ENCODE measurements around the gene ITPR1.

The ITPR1 gene

DNA sequence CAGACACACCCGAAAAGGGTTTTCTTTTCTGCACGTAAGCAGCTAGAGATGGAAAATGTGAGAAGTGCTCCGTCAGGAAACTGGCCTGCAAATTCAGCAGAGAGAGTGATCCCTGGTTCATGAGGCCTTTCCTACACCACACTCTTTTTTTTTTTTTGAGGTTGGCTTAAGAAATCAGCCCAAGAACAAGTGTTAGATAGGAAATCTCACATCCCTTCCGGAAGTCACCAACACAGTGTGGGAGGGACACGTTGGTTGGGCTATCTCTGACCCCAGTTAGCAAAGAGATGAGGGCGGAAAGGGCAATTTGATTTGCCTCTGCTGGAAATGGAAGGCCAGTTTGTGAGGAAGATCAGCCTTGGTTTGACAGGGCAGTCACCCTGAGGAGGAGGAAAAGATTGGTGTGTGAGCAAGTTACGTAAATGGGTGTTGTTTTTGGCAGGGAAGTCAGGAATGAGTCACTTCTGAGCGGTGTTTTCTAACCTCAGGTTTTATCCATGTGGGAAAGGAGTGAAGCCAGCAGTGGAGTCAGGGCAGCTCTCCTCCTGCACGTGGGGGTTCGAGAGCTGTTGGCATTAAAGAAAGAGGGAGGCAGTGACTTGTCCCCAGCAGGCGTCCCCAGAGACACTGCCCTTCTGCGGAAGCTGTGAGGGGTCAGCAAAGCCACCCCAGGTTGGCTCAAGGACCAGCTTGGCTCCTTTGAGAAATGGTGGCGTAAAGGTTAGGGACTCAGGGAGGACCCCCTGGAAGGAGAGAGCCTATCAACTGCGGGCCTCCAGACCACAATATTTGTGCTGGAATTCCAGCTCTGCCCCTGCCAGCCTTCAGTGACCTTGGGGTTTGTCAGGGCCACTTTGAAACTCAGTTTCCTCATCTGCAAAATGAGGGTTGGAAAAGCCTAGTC lies 248.5 kb downstream of the ITPR1 start:
- peak overlapping the region; percentile 78 for H3K27ac ChIP-seq
- CTCF ChIA-PET: no interaction called here
- DNase-seq (ENCODE audit: low spot score): peak; percentile 89
- TF ChIP-seq, protein P1, sequence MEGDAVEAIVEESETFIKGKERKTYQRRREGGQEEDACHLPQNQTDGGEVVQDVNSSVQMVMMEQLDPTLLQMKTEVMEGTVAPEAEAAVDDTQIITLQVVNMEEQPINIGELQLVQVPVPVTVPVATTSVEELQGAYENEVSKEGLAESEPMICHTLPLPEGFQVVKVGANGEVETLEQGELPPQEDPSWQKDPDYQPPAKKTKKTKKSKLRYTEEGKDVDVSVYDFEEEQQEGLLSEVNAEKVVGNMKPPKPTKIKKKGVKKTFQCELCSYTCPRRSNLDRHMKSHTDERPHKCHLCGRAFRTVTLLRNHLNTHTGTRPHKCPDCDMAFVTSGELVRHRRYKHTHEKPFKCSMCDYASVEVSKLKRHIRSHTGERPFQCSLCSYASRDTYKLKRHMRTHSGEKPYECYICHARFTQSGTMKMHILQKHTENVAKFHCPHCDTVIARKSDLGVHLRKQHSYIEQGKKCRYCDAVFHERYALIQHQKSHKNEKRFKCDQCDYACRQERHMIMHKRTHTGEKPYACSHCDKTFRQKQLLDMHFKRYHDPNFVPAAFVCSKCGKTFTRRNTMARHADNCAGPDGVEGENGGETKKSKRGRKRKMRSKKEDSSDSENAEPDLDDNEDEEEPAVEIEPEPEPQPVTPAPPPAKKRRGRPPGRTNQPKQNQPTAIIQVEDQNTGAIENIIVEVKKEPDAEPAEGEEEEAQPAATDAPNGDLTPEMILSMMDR (conservative IDR thresholded peaks at IDR 0.05; ENCODE audit: low read depth): no peak
- POLR2A ChIA-PET (ENCODE audit: low non-redundant PET): no interaction called here

DNA sequence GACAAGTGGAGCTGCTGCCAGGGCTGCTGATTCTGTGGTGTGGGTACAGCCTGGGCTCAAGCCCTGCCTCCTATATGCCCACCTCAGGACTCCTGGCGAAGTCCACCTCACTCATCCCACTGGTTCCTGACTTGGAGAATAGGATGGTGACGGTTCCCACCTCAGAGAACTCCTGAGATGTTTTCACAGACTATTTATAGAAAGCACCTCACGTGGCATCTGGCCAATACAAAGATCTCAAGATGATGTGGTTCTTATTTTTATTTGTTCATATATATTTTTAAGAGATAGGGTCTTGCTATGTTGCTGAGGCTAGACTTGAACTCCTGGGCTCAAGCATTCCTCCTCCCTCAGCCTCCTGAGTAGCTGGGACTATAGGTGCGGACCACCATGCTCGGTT lies 249.2 kb downstream of the ITPR1 start:
- ChIA-PET POLR2A (ENCODE audit: low non-redundant PET) (no interaction called here), CTCF (no interaction called here)
- DNase-seq (ENCODE audit: low spot score): no peak

DNA sequence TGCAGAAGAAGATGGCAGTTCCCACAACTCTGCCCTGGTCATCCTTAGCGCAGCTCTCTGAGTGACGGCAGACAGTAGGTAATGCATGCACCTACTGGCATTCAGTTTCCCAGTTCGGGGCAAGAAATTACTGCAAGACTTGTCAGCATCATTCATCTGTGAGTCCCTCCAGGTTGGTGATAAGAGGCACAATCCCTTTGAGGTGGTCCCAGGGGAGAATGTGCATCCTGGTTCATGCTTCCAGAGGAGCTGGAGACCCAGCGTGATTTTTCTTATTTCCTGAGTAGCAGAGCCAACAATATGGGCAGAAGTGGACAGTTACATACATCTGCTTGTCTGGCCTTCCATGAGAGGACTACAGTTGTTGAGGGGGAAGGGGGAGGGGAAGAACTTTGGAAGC lies 250.2 kb downstream of the ITPR1 start:
- TF ChIP-seq, protein P1 (conservative IDR thresholded peaks at IDR 0.05; ENCODE audit: low read depth): no peak
- ChIA-PET POLR2A (ENCODE audit: low non-redundant PET) (no interaction called here), CTCF (no interaction called here)
- H3K27ac ChIP-seq: no peak overlapping the region
- DNase-seq (ENCODE audit: low spot score): no peak

More for the DNA sequence above, 249.2 kb downstream of the ITPR1 start:
- TF ChIP-seq, protein P1 (conservative IDR thresholded peaks at IDR 0.05; ENCODE audit: low read depth): no peak
- H3K27ac ChIP-seq: peak overlapping the region; percentile 78

DNA sequence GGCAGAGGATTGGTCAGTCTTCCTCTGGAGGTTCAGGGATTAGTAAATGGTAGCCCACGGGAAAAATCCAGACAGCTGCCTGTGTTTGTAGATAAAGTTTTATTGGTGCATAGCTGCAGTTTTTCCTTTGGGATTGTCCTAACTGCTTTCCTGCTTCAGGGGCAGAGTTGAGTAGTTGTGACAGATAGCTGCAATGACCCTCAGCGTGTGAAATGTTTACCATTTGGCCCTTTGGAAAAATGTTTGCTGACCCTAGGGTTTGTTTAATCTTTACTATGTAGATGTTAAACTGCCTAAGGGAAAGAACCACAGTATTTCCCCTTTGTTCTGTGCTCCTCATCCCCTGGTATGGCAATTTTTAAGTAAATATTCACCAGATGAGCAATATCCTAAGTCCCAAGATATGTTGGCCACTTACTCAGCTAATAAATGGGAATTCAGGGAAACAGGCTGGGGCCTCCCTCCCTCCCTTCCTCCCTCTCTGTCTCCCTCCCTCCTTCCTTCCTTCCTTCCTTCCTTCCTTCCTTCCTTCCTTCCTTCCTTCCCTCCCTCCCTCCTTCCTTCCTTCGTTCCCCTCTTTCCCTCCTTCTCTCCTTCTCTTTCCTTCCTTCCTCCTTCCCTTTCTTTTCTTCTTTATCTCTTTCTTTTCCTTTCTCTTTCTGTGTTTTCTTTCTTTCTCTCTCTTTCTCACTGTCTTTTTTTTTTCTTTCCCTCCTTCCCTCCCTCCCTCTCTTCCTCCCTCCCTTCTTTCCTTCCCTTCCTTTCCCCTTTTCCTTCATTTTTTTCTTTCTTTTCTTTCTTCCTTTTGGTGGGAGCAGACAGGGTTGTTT lies 251.5 kb downstream of the ITPR1 start:
- TF ChIP-seq, protein P1 (conservative IDR thresholded peaks at IDR 0.05; ENCODE audit: low read depth): no peak
- POLR2A ChIA-PET (ENCODE audit: low non-redundant PET): no interaction called here
- H3K27ac ChIP-seq: no peak overlapping the region
- CTCF ChIA-PET: no interaction called here
- no peak for DNase-seq (ENCODE audit: low spot score)

GRCh38 chr3:4745235-4745610 lies 252.1 kb downstream of the ITPR1 start:
- no peak overlapping the region for H3K27ac ChIP-seq
- DNase-seq (ENCODE audit: low spot score): no peak
- ChIA-PET POLR2A (ENCODE audit: low non-redundant PET) (no interaction called here), CTCF (no interaction called here)
- TF ChIP-seq, protein P1 (conservative IDR thresholded peaks at IDR 0.05; ENCODE audit: low read depth): no peak

GRCh38 chr3:4746241-4746958 lies 253.3 kb downstream of the ITPR1 start:
- DNase-seq (ENCODE audit: low spot score): no peak
- TF ChIP-seq, protein P1 (conservative IDR thresholded peaks at IDR 0.05; ENCODE audit: low read depth): no peak
- CTCF ChIA-PET: interaction anchor here (0.6 kb wide), 1 partner anchor 70 kb away, joined by 3 read pairs; no protein-coding TSS in a partner anchor
- H3K27ac ChIP-seq: no peak overlapping the region
- POLR2A ChIA-PET (ENCODE audit: low non-redundant PET): no interaction called here
